GM12872 (cell line): Measurements from ENCODE around the gene ETV6.

ENCODE experiments used
- CTCF ChIP-seq: IDR thresholded peaks from 3 replicates; pipeline ENCODE4 v1.5.1; 2011; ENCODE audit warnings: low read depth, mild to moderate bottlenecking, low read length, moderate library complexity; ENCODE audit not compliant: insufficient read depth

The ETV6 gene

GRCh38 chr12:11633968-11634367, 15.5 kb upstream of the ETV6 start:
- TF ChIP-seq CTCF, result no peak

- no peak for TF ChIP-seq CTCF
Measured at GRCh38 chr12:11635341-11635740, 14.1 kb upstream of the ETV6 start.

- no peak for TF ChIP-seq CTCF
Measured at GRCh38 chr12:11638315-11638916, 11.1 kb upstream of the ETV6 start.

GRCh38 chr12:11639454-11639853, 10.0 kb upstream of the ETV6 start:
- TF ChIP-seq CTCF, result no peak

GRCh38 chr12:11641522-11641921, 8.0 kb upstream of the ETV6 start:
- no peak for TF ChIP-seq CTCF

GRCh38 chr12:11642785-11643184, 6.7 kb upstream of the ETV6 start:
- TF ChIP-seq CTCF, result no peak

GRCh38 chr12:11645391-11645790, 4.1 kb upstream of the ETV6 start:
- no peak for TF ChIP-seq CTCF
